Measurements from ENCODE around the gene CTNNA3.

CTNNA3 gene

GRCh38 chr10:66192162-66192831 is 1503.7 kb downstream of the CTNNA3 start:
- Histone ChIP-seq H3K36me3 (ENCODE audit: low read length) (no peaks in the 10 kb centered on the region), H3K9ac (ENCODE audit: low read length) (no peak overlapping the region), H3K9me3 (ENCODE audit: insufficient read depth, low read length) (no peaks in the 10 kb centered on the region), H2AFZ (ENCODE audit: low read depth, low read length, severe bottlenecking) (no peak overlapping the region), H3K4me3 (ENCODE audit: insufficient read depth, low read length, poor library complexity, severe bottlenecking) (no peak overlapping the region), H3K27ac (ENCODE audit: low read depth, low read length) (no peak overlapping the region), H3K27me3 (ENCODE audit: low read length) (no peaks in the 10 kb centered on the region), H3K4me2 (ENCODE audit: low read depth, low read length, poor library complexity, severe bottlenecking) (no peak overlapping the region), H3F3A (ENCODE audit: insufficient read depth) (no peaks in the 10 kb centered on the region), H3K9me2 (replicated peaks; ENCODE audit: insufficient read depth, low read length) (no peaks in the 10 kb centered on the region), H4K20me1 (ENCODE audit: low read depth, low read length) (no peaks in the 10 kb centered on the region), H3K79me2 (ENCODE audit: insufficient read depth, low read length) (no peaks in the 10 kb centered on the region)
- TF ChIP-seq, protein P1, sequence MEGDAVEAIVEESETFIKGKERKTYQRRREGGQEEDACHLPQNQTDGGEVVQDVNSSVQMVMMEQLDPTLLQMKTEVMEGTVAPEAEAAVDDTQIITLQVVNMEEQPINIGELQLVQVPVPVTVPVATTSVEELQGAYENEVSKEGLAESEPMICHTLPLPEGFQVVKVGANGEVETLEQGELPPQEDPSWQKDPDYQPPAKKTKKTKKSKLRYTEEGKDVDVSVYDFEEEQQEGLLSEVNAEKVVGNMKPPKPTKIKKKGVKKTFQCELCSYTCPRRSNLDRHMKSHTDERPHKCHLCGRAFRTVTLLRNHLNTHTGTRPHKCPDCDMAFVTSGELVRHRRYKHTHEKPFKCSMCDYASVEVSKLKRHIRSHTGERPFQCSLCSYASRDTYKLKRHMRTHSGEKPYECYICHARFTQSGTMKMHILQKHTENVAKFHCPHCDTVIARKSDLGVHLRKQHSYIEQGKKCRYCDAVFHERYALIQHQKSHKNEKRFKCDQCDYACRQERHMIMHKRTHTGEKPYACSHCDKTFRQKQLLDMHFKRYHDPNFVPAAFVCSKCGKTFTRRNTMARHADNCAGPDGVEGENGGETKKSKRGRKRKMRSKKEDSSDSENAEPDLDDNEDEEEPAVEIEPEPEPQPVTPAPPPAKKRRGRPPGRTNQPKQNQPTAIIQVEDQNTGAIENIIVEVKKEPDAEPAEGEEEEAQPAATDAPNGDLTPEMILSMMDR (IDR thresholded peaks at IDR 0.05; ENCODE audit: insufficient read depth, low read length, poor library complexity, severe bottlenecking) = no peak

- Histone ChIP-seq H3K4me3 (ENCODE audit: insufficient read depth, low read length, poor library complexity, severe bottlenecking) (no peak overlapping the region), H2AFZ (ENCODE audit: low read depth, low read length, severe bottlenecking) (no peak overlapping the region), H4K20me1 (ENCODE audit: low read depth, low read length) (no peaks in the 10 kb centered on the region), H3F3A (ENCODE audit: insufficient read depth) (no peaks in the 10 kb centered on the region), H3K27me3 (ENCODE audit: low read length) (no peaks in the 10 kb centered on the region), H3K79me2 (ENCODE audit: insufficient read depth, low read length) (no peaks in the 10 kb centered on the region), H3K9ac (ENCODE audit: low read length) (no peak overlapping the region), H3K9me3 (ENCODE audit: insufficient read depth, low read length) (no peaks in the 10 kb centered on the region), H3K36me3 (ENCODE audit: low read length) (no peaks in the 10 kb centered on the region), H3K27ac (ENCODE audit: low read depth, low read length) (no peak overlapping the region), H3K9me2 (replicated peaks; ENCODE audit: insufficient read depth, low read length) (no peaks in the 10 kb centered on the region), H3K4me2 (ENCODE audit: low read depth, low read length, poor library complexity, severe bottlenecking) (no peak overlapping the region)
- TF ChIP-seq, protein P1 (IDR thresholded peaks at IDR 0.05; ENCODE audit: insufficient read depth, low read length, poor library complexity, severe bottlenecking) = no peak
- TF ChIP-seq EZH2phosphoT487 (conservative IDR thresholded peaks at IDR 0.05; ENCODE audit: low read length) = no peak
Measured at GRCh38 chr10:66190413-66190812, 1505.6 kb downstream of the CTNNA3 start.

GRCh38 chr10:66189271-66189670 is 1506.7 kb downstream of the CTNNA3 start:
- H3K9ac ChIP-seq (ENCODE audit: low read length) = no peak overlapping the region
- H3K9me3 ChIP-seq (ENCODE audit: insufficient read depth, low read length) = no peaks in the 10 kb centered on the region
- no peak overlapping the region for H2AFZ ChIP-seq (ENCODE audit: low read depth, low read length, severe bottlenecking)
- TF ChIP-seq EZH2phosphoT487 (conservative IDR thresholded peaks at IDR 0.05; ENCODE audit: low read length) = no peak
- TF ChIP-seq, protein P1 (IDR thresholded peaks at IDR 0.05; ENCODE audit: insufficient read depth, low read length, poor library complexity, severe bottlenecking) = no peak
- no peak overlapping the region for H3K4me3 ChIP-seq (ENCODE audit: insufficient read depth, low read length, poor library complexity, severe bottlenecking)
- H3K4me2 ChIP-seq (ENCODE audit: low read depth, low read length, poor library complexity, severe bottlenecking) = no peak overlapping the region
- H3K27ac ChIP-seq (ENCODE audit: low read depth, low read length) = no peak overlapping the region
- no peaks in the 10 kb centered on the region for H3K9me2 ChIP-seq (replicated peaks; ENCODE audit: insufficient read depth, low read length)
- H3K79me2 ChIP-seq (ENCODE audit: insufficient read depth, low read length) = no peaks in the 10 kb centered on the region
- no peaks in the 10 kb centered on the region for H3F3A ChIP-seq (ENCODE audit: insufficient read depth)
- no peaks in the 10 kb centered on the region for H4K20me1 ChIP-seq (ENCODE audit: low read depth, low read length)
- H3K27me3 ChIP-seq (ENCODE audit: low read length) = no peaks in the 10 kb centered on the region
- no peaks in the 10 kb centered on the region for H3K36me3 ChIP-seq (ENCODE audit: low read length)
